ENCODE results near the gene POC1A.

POC1A gene

GRCh38 chr3:52039846-52040245 is 114.4 kb downstream of the POC1A start:
- no peaks in the 10 kb centered on the region for H3K79me2 ChIP-seq (ENCODE audit: control insufficient read depth, low read length)
- H3K27me3 ChIP-seq (ENCODE audit: control insufficient read depth, low read length), result peaks cover 15% of the 10 kb centered on the region
- H3K9me2 ChIP-seq (replicated peaks; ENCODE audit: control insufficient read depth, low read length), result no peaks in the 10 kb centered on the region
- H3K4me2 ChIP-seq (ENCODE audit: low read length), result no peak overlapping the region
- H3K27ac ChIP-seq (ENCODE audit: low read depth, low read length), result no peak overlapping the region
- no peak overlapping the region for H3K4me3 ChIP-seq (ENCODE audit: low read length)
- H4K20me1 ChIP-seq (ENCODE audit: control insufficient read depth, insufficient read depth, low read depth, low read length), result no peaks in the 10 kb centered on the region
- H3K9me3 ChIP-seq (ENCODE audit: control insufficient read depth, insufficient read depth, low read length), result no peaks in the 10 kb centered on the region
- TF ChIP-seq CTCF (IDR thresholded peaks at IDR 0.05; ENCODE audit: low read depth, low read length, poor library complexity, severe bottlenecking), result no peak
- TF ChIP-seq EZH2phosphoT487 (IDR thresholded peaks at IDR 0.05; ENCODE audit: borderline replicate concordance, low read length), result no peak
- H3K4me1 ChIP-seq (ENCODE audit: control insufficient read depth, low read length), result no peaks in the 10 kb centered on the region
- H3F3A ChIP-seq (ENCODE audit: control insufficient read depth, insufficient read depth), result no peaks in the 10 kb centered on the region
- H3K36me3 ChIP-seq (ENCODE audit: control insufficient read depth, low read length), result no peaks in the 10 kb centered on the region

- Histone ChIP-seq H3K9me3 (ENCODE audit: control insufficient read depth, insufficient read depth, low read length) (no peaks in the 10 kb centered on the region), H3K27me3 (ENCODE audit: control insufficient read depth, low read length) (peaks cover 15% of the 10 kb centered on the region), H3K36me3 (ENCODE audit: control insufficient read depth, low read length) (no peaks in the 10 kb centered on the region), H3F3A (ENCODE audit: control insufficient read depth, insufficient read depth) (no peaks in the 10 kb centered on the region), H3K4me1 (ENCODE audit: control insufficient read depth, low read length) (no peaks in the 10 kb centered on the region), H4K20me1 (ENCODE audit: control insufficient read depth, insufficient read depth, low read depth, low read length) (no peaks in the 10 kb centered on the region), H3K4me3 (ENCODE audit: low read length) (no peak overlapping the region), H3K27ac (ENCODE audit: low read depth, low read length) (no peak overlapping the region), H3K4me2 (ENCODE audit: low read length) (no peak overlapping the region), H3K79me2 (ENCODE audit: control insufficient read depth, low read length) (no peaks in the 10 kb centered on the region), H3K9me2 (replicated peaks; ENCODE audit: control insufficient read depth, low read length) (no peaks in the 10 kb centered on the region)
- TF ChIP-seq EZH2phosphoT487 (IDR thresholded peaks at IDR 0.05; ENCODE audit: borderline replicate concordance, low read length) (no peak), CTCF (IDR thresholded peaks at IDR 0.05; ENCODE audit: low read depth, low read length, poor library complexity, severe bottlenecking) (no peak)
These were observed 114.8 kb downstream of the POC1A start for GRCh38 chr3:52039426-52039825.

GRCh38 chr3:52038227-52038626 is 116.0 kb downstream of the POC1A start:
- Histone ChIP-seq H3K4me2 (ENCODE audit: low read length) (no peak overlapping the region), H3K4me3 (ENCODE audit: low read length) (no peak overlapping the region), H4K20me1 (ENCODE audit: control insufficient read depth, insufficient read depth, low read depth, low read length) (no peaks in the 10 kb centered on the region), H3K79me2 (ENCODE audit: control insufficient read depth, low read length) (no peaks in the 10 kb centered on the region), H3K9me3 (ENCODE audit: control insufficient read depth, insufficient read depth, low read length) (no peaks in the 10 kb centered on the region), H3K9me2 (replicated peaks; ENCODE audit: control insufficient read depth, low read length) (no peaks in the 10 kb centered on the region), H3F3A (ENCODE audit: control insufficient read depth, insufficient read depth) (no peaks in the 10 kb centered on the region), H3K27me3 (ENCODE audit: control insufficient read depth, low read length) (peaks cover 15% of the 10 kb centered on the region), H3K36me3 (ENCODE audit: control insufficient read depth, low read length) (no peaks in the 10 kb centered on the region), H3K4me1 (ENCODE audit: control insufficient read depth, low read length) (no peaks in the 10 kb centered on the region), H3K27ac (ENCODE audit: low read depth, low read length) (no peak overlapping the region)
- TF ChIP-seq EZH2phosphoT487 (IDR thresholded peaks at IDR 0.05; ENCODE audit: borderline replicate concordance, low read length) (no peak), CTCF (IDR thresholded peaks at IDR 0.05; ENCODE audit: low read depth, low read length, poor library complexity, severe bottlenecking) (no peak)

GRCh38 chr3:52037291-52037690 is 116.9 kb downstream of the POC1A start:
- H3K4me1 ChIP-seq (ENCODE audit: control insufficient read depth, low read length), result no peaks in the 10 kb centered on the region
- no peak overlapping the region for H3K27ac ChIP-seq (ENCODE audit: low read depth, low read length)

More at GRCh38 chr3:52037291-52037690, 116.9 kb downstream of the POC1A start:
- Histone ChIP-seq H3K27me3 (ENCODE audit: control insufficient read depth, low read length) (peaks cover 15% of the 10 kb centered on the region), H3K9me2 (replicated peaks; ENCODE audit: control insufficient read depth, low read length) (no peaks in the 10 kb centered on the region), H3F3A (ENCODE audit: control insufficient read depth, insufficient read depth) (no peaks in the 10 kb centered on the region), H3K79me2 (ENCODE audit: control insufficient read depth, low read length) (no peaks in the 10 kb centered on the region), H4K20me1 (ENCODE audit: control insufficient read depth, insufficient read depth, low read depth, low read length) (no peaks in the 10 kb centered on the region), H3K36me3 (ENCODE audit: control insufficient read depth, low read length) (no peaks in the 10 kb centered on the region), H3K4me2 (ENCODE audit: low read length) (no peak overlapping the region), H3K9me3 (ENCODE audit: control insufficient read depth, insufficient read depth, low read length) (no peaks in the 10 kb centered on the region), H3K4me3 (ENCODE audit: low read length) (no peak overlapping the region)
- TF ChIP-seq EZH2phosphoT487 (IDR thresholded peaks at IDR 0.05; ENCODE audit: borderline replicate concordance, low read length), result no peak
- no peak for TF ChIP-seq CTCF (IDR thresholded peaks at IDR 0.05; ENCODE audit: low read depth, low read length, poor library complexity, severe bottlenecking)
